Esophagus squamous epithelium (tissue), 4 donors: ENCODE data around the gene RYR3.

Source experiments
- POLR2A ChIP-seq, 4 donors: fragments of 450-650 bp; IDR thresholded peaks; one replicate each; pipeline ENCODE4 v1.6.1; 2017; ENCODE audit warnings: antibody characterized with exemption in 4 of 4, mild to moderate bottlenecking in 4 of 4, moderate library complexity in 3 of 4
- TF ChIP-seq, protein P1 (sequence below), 6 experiments: fragments of 450-650 bp in 4 of 6; fragments of 200-600 bp in 2 of 6; sonication (generic) in 2 of 6; IDR thresholded peaks; one replicate each; pipeline ENCODE4 v1.5.1; 2016 to 2019; ENCODE audit warnings: antibody characterized with exemption in 6 of 6, mild to moderate bottlenecking in 4 of 6, moderate library complexity in 4 of 6

GRCh38 chr15:33636234-33636633 lies 325.5 kb downstream of the RYR3 start:
- TF ChIP-seq, protein P1, sequence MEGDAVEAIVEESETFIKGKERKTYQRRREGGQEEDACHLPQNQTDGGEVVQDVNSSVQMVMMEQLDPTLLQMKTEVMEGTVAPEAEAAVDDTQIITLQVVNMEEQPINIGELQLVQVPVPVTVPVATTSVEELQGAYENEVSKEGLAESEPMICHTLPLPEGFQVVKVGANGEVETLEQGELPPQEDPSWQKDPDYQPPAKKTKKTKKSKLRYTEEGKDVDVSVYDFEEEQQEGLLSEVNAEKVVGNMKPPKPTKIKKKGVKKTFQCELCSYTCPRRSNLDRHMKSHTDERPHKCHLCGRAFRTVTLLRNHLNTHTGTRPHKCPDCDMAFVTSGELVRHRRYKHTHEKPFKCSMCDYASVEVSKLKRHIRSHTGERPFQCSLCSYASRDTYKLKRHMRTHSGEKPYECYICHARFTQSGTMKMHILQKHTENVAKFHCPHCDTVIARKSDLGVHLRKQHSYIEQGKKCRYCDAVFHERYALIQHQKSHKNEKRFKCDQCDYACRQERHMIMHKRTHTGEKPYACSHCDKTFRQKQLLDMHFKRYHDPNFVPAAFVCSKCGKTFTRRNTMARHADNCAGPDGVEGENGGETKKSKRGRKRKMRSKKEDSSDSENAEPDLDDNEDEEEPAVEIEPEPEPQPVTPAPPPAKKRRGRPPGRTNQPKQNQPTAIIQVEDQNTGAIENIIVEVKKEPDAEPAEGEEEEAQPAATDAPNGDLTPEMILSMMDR (IDR thresholded peaks at IDR 0.05), result no peak
- no peak for TF ChIP-seq POLR2A (IDR thresholded peaks at IDR 0.05)
